ENCODE results near the gene WDPCP. TPM values are rescaled to one million over a fixed set of nuclear protein-coding genes. Genes with fewer than 3 reads are reported as not detected.

WDPCP gene
- polyA plus RNA-seq, 4 donors: 1.1 to 4.0 (median 1.5) TPM

GRCh38 chr2:63261137-63261621 is 327.1 kb downstream of the WDPCP start:
- H3K27me3 ChIP-seq (ENCODE audit: control insufficient read depth in 3 of 3, insufficient read depth in 3 of 3, low read length in 3 of 3): no peaks in the 10 kb centered on the region
- H3K36me3 ChIP-seq (ENCODE audit: control insufficient read depth in 3 of 3, insufficient read depth in 2 of 3, low read depth in 1 of 3, low read length in 3 of 3): no peaks in the 10 kb centered on the region
- FAIRE-seq: no peak
- 76 to 85% (median 84%) methylated on average over 2 of the region's 2 CpGs for WGBS, 3 donors
- no peaks in the 10 kb centered on the region for H3K4me1 ChIP-seq (ENCODE audit: control insufficient read depth in 3 of 3, insufficient read depth in 2 of 3, low read depth in 1 of 3, low read length in 2 of 3)
- H3K27ac ChIP-seq (ENCODE audit: low read depth in 1 of 3, low read length in 2 of 3): no peak overlapping the region
- H3K9me3 ChIP-seq (ENCODE audit: control insufficient read depth in 2 of 2, insufficient read depth in 1 of 2, low read depth in 1 of 2, low read length in 1 of 2): no peaks in the 10 kb centered on the region
- no peak for DNase-seq
- no peak overlapping the region for H3K4me3 ChIP-seq (ENCODE audit: low read depth in 1 of 3, low read length in 3 of 3)

GRCh38 chr2:63257473-63257872 is 330.8 kb downstream of the WDPCP start:
- H3K4me3 ChIP-seq (ENCODE audit: low read depth in 1 of 3, low read length in 3 of 3): no peak overlapping the region
- no peaks in the 10 kb centered on the region for H3K9me3 ChIP-seq (ENCODE audit: control insufficient read depth in 2 of 2, insufficient read depth in 1 of 2, low read depth in 1 of 2, low read length in 1 of 2)
- FAIRE-seq (no peak), DNase-seq (no peak)
- no peak overlapping the region for H3K27ac ChIP-seq (ENCODE audit: low read depth in 1 of 3, low read length in 2 of 3)
- H3K36me3 ChIP-seq (ENCODE audit: control insufficient read depth in 3 of 3, insufficient read depth in 2 of 3, low read depth in 1 of 3, low read length in 3 of 3): no peaks in the 10 kb centered on the region
- H3K27me3 ChIP-seq (ENCODE audit: control insufficient read depth in 3 of 3, insufficient read depth in 3 of 3, low read length in 3 of 3): no peaks in the 10 kb centered on the region
- 80 to 88% (median 86%) methylated on average over 2 of the region's 2 CpGs for WGBS, 3 donors
- H3K4me1 ChIP-seq (ENCODE audit: control insufficient read depth in 3 of 3, insufficient read depth in 2 of 3, low read depth in 1 of 3, low read length in 2 of 3): no peaks in the 10 kb centered on the region

GRCh38 chr2:63249161-63249560 is 339.1 kb downstream of the WDPCP start:
- FAIRE-seq (no peak), DNase-seq (no peak)
- WGBS, 3 donors: 79 to 90% (median 83%) methylated on average over 2 of the region's 2 CpGs
- Histone ChIP-seq H3K27me3 (ENCODE audit: control insufficient read depth in 3 of 3, insufficient read depth in 3 of 3, low read length in 3 of 3) (no peaks in the 10 kb centered on the region), H3K36me3 (ENCODE audit: control insufficient read depth in 3 of 3, insufficient read depth in 2 of 3, low read depth in 1 of 3, low read length in 3 of 3) (no peaks in the 10 kb centered on the region), H3K27ac (ENCODE audit: low read depth in 1 of 3, low read length in 2 of 3) (no peak overlapping the region), H3K9me3 (ENCODE audit: control insufficient read depth in 2 of 2, insufficient read depth in 1 of 2, low read depth in 1 of 2, low read length in 1 of 2) (peaks cover 0 to 3% of the 10 kb centered on the region in 2 donors), H3K4me1 (ENCODE audit: control insufficient read depth in 3 of 3, insufficient read depth in 2 of 3, low read depth in 1 of 3, low read length in 2 of 3) (no peaks in the 10 kb centered on the region), H3K4me3 (ENCODE audit: low read depth in 1 of 3, low read length in 3 of 3) (no peak overlapping the region)

GRCh38 chr2:63242747-63243146 is 345.5 kb downstream of the WDPCP start:
- FAIRE-seq: no peak
- 74 to 82% (median 81%) methylated on average over 1 of the region's 1 CpG for WGBS, 3 donors
- DNase-seq: no peak
- Histone ChIP-seq H3K27me3 (ENCODE audit: control insufficient read depth in 3 of 3, insufficient read depth in 3 of 3, low read length in 3 of 3) (no peaks in the 10 kb centered on the region), H3K9me3 (ENCODE audit: control insufficient read depth in 2 of 2, insufficient read depth in 1 of 2, low read depth in 1 of 2, low read length in 1 of 2) (no peaks in the 10 kb centered on the region), H3K4me1 (ENCODE audit: control insufficient read depth in 3 of 3, insufficient read depth in 2 of 3, low read depth in 1 of 3, low read length in 2 of 3) (no peaks in the 10 kb centered on the region), H3K36me3 (ENCODE audit: control insufficient read depth in 3 of 3, insufficient read depth in 2 of 3, low read depth in 1 of 3, low read length in 3 of 3) (no peaks in the 10 kb centered on the region), H3K4me3 (ENCODE audit: low read depth in 1 of 3, low read length in 3 of 3) (no peak overlapping the region), H3K27ac (ENCODE audit: low read depth in 1 of 3, low read length in 2 of 3) (no peak overlapping the region)

- Histone ChIP-seq H3K4me1 (ENCODE audit: control insufficient read depth in 3 of 3, insufficient read depth in 2 of 3, low read depth in 1 of 3, low read length in 2 of 3) (no peaks in the 10 kb centered on the region), H3K27me3 (ENCODE audit: control insufficient read depth in 3 of 3, insufficient read depth in 3 of 3, low read length in 3 of 3) (no peaks in the 10 kb centered on the region), H3K36me3 (ENCODE audit: control insufficient read depth in 3 of 3, insufficient read depth in 2 of 3, low read depth in 1 of 3, low read length in 3 of 3) (no peaks in the 10 kb centered on the region), H3K9me3 (ENCODE audit: control insufficient read depth in 2 of 2, insufficient read depth in 1 of 2, low read depth in 1 of 2, low read length in 1 of 2) (no peaks in the 10 kb centered on the region), H3K4me3 (ENCODE audit: low read depth in 1 of 3, low read length in 3 of 3) (no peak overlapping the region), H3K27ac (ENCODE audit: low read depth in 1 of 3, low read length in 2 of 3) (no peak overlapping the region)
- DNase-seq: no peak
- WGBS, 3 donors: 82 to 92% (median 83%) methylated on average over 1 of the region's 1 CpG
- no peak for FAIRE-seq
These were observed 362.2 kb downstream of the WDPCP start for GRCh38 chr2:63225964-63226686.

GRCh38 chr2:63218800-63219526 is 369.3 kb downstream of the WDPCP start:
- Histone ChIP-seq H3K36me3 (ENCODE audit: control insufficient read depth in 3 of 3, insufficient read depth in 2 of 3, low read depth in 1 of 3, low read length in 3 of 3) (no peaks in the 10 kb centered on the region), H3K4me1 (ENCODE audit: control insufficient read depth in 3 of 3, insufficient read depth in 2 of 3, low read depth in 1 of 3, low read length in 2 of 3) (no peaks in the 10 kb centered on the region), H3K27ac (ENCODE audit: low read depth in 1 of 3, low read length in 2 of 3) (no peak overlapping the region), H3K27me3 (ENCODE audit: control insufficient read depth in 3 of 3, insufficient read depth in 3 of 3, low read length in 3 of 3) (no peaks in the 10 kb centered on the region), H3K4me3 (ENCODE audit: low read depth in 1 of 3, low read length in 3 of 3) (no peak overlapping the region), H3K9me3 (ENCODE audit: control insufficient read depth in 2 of 2, insufficient read depth in 1 of 2, low read depth in 1 of 2, low read length in 1 of 2) (no peaks in the 10 kb centered on the region)
- FAIRE-seq (no peak), DNase-seq (no peak)
- 72 to 85% (median 82%) methylated on average over 4 of the region's 4 CpGs for WGBS, 3 donors

- 88 to 93% (median 93%) methylated on average over 3 of the region's 3 CpGs for WGBS, 3 donors
- DNase-seq (no peak), FAIRE-seq (no peak)
- no peaks in the 10 kb centered on the region for H3K4me1 ChIP-seq (ENCODE audit: control insufficient read depth in 3 of 3, insufficient read depth in 2 of 3, low read depth in 1 of 3, low read length in 2 of 3)
- no peak overlapping the region for H3K27ac ChIP-seq (ENCODE audit: low read depth in 1 of 3, low read length in 2 of 3)
- no peaks in the 10 kb centered on the region for H3K27me3 ChIP-seq (ENCODE audit: control insufficient read depth in 3 of 3, insufficient read depth in 3 of 3, low read length in 3 of 3)
- H3K36me3 ChIP-seq (ENCODE audit: control insufficient read depth in 3 of 3, insufficient read depth in 2 of 3, low read depth in 1 of 3, low read length in 3 of 3): no peaks in the 10 kb centered on the region
- no peak overlapping the region for H3K4me3 ChIP-seq (ENCODE audit: low read depth in 1 of 3, low read length in 3 of 3)
- no peaks in the 10 kb centered on the region for H3K9me3 ChIP-seq (ENCODE audit: control insufficient read depth in 2 of 2, insufficient read depth in 1 of 2, low read depth in 1 of 2, low read length in 1 of 2)
These were observed 393.0 kb downstream of the WDPCP start for GRCh38 chr2:63195310-63195709.

GRCh38 chr2:63194175-63194574 is 394.1 kb downstream of the WDPCP start:
- FAIRE-seq (no peak), DNase-seq (no peak)
- Histone ChIP-seq H3K36me3 (ENCODE audit: control insufficient read depth in 3 of 3, insufficient read depth in 2 of 3, low read depth in 1 of 3, low read length in 3 of 3) (no peaks in the 10 kb centered on the region), H3K27me3 (ENCODE audit: control insufficient read depth in 3 of 3, insufficient read depth in 3 of 3, low read length in 3 of 3) (no peaks in the 10 kb centered on the region), H3K9me3 (ENCODE audit: control insufficient read depth in 2 of 2, insufficient read depth in 1 of 2, low read depth in 1 of 2, low read length in 1 of 2) (peaks cover 0 to 4% of the 10 kb centered on the region in 2 donors), H3K4me1 (ENCODE audit: control insufficient read depth in 3 of 3, insufficient read depth in 2 of 3, low read depth in 1 of 3, low read length in 2 of 3) (no peaks in the 10 kb centered on the region), H3K4me3 (ENCODE audit: low read depth in 1 of 3, low read length in 3 of 3) (no peak overlapping the region), H3K27ac (ENCODE audit: low read depth in 1 of 3, low read length in 2 of 3) (no peak overlapping the region)
